GM06990 (cell line): ENCODE measurements around the gene ARHGEF38.

ENCODE experiments used
- DNase-seq: peaks from one replicate; pipeline ENCODE4 v3.0.0-alpha.2; 2011; ENCODE audit not compliant: insufficient read length; ENCODE audit errors: extremely low read depth
- H3K27me3 ChIP-seq: replicated peaks from 2 replicates; pipeline ENCODE4 v1.6.0; 2011; ENCODE audit warnings: low read length; ENCODE audit not compliant: control insufficient read depth, insufficient read depth
- H3K36me3 ChIP-seq: 2 replicates; pipeline ENCODE4 v1.5.1; 2011; ENCODE audit warnings: low read length; ENCODE audit not compliant: control insufficient read depth, insufficient read depth
- H3K4me3 ChIP-seq: replicated peaks from 2 replicates; pipeline ENCODE4 v1.5.1; 2011; ENCODE audit warnings: low read depth, mild to moderate bottlenecking, control low read depth, low read length
- CTCF ChIP-seq: IDR thresholded peaks from 2 replicates; pipeline ENCODE4 v1.5.1; 2011; ENCODE audit warnings: low read length, control low read depth, mild to moderate bottlenecking, inconsistent platforms; ENCODE audit not compliant: insufficient read depth, poor library complexity, severe bottlenecking

The ARHGEF38 gene

GRCh38 chr4:105599932-105600655 is 47.7 kb downstream of the ARHGEF38 start:
- H3K27me3 ChIP-seq, result no peaks in the 10 kb centered on the region
- no peak for DNase-seq
- H3K36me3 ChIP-seq, result no peaks in the 10 kb centered on the region
- TF ChIP-seq CTCF, result no peak
- no peak overlapping the region for H3K4me3 ChIP-seq

- Histone ChIP-seq H3K4me3 (no peak overlapping the region), H3K27me3 (no peaks in the 10 kb centered on the region), H3K36me3 (no peaks in the 10 kb centered on the region)
- no peak for DNase-seq
- TF ChIP-seq CTCF, result no peak
These were observed 48.5 kb downstream of the ARHGEF38 start for GRCh38 chr4:105600951-105601350.

GRCh38 chr4:105601406-105601805 is 49.0 kb downstream of the ARHGEF38 start:
- no peak for DNase-seq
- no peak for TF ChIP-seq CTCF

GRCh38 chr4:105603158-105603557 is 50.7 kb downstream of the ARHGEF38 start:
- Histone ChIP-seq H3K27me3 (no peaks in the 10 kb centered on the region), H3K36me3 (no peaks in the 10 kb centered on the region), H3K4me3 (no peak overlapping the region)
- DNase-seq, result no peak
- no peak for TF ChIP-seq CTCF

More at GRCh38 chr4:105601406-105601805, 49.0 kb downstream of the ARHGEF38 start:
- Histone ChIP-seq H3K27me3 (no peaks in the 10 kb centered on the region), H3K36me3 (no peaks in the 10 kb centered on the region), H3K4me3 (no peak overlapping the region)

- no peak overlapping the region for H3K4me3 ChIP-seq
- no peaks in the 10 kb centered on the region for H3K27me3 ChIP-seq
- no peaks in the 10 kb centered on the region for H3K36me3 ChIP-seq
- no peak for TF ChIP-seq CTCF
- DNase-seq, result peak; percentile 30
These were observed 53.1 kb downstream of the ARHGEF38 start for GRCh38 chr4:105605493-105605892.
